OCI-LY7 (cell line): ENCODE data around the gene ART1.

ENCODE experiments used
- EZH2phosphoT487 ChIP-seq: fragments of 200-600 bp; sonication (generic); IDR thresholded peaks from 2 replicates; pipeline ENCODE4 v1.6.1; 2018; ENCODE audit warnings: low read depth, borderline replicate concordance, mild to moderate bottlenecking, mixed run types, antibody characterized with exemption, low read length, moderate library complexity, mixed read lengths
- TF ChIP-seq, protein P1 (sequence below): fragments of 200-600 bp; sonication (generic); conservative IDR thresholded peaks from 2 replicates; pipeline ENCODE4 v1.5.1; 2014; ENCODE audit warnings: mild to moderate bottlenecking, antibody characterized with exemption, low read length, moderate library complexity, mixed read lengths

DNA sequence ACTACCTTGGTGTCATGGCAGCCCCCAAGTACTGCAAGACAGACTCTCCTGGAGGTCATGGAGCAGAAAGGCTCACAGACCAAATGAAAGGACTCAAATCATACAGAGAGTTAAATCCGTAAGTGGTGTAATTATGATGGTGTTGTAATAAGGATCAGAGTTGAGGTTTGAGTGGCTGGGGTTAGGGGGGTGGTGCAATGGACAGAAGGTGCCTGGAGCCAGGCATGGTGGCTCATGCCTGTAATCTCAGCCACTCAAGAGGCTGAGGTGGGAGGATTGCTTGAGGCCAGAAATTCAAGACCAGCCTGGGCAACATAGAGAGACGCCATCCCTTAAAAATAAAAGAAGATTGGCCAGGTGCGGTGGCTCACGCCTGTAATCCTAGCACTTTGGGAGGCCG is 21.8 kb upstream of the ART1 start:
- TF ChIP-seq, protein P1, sequence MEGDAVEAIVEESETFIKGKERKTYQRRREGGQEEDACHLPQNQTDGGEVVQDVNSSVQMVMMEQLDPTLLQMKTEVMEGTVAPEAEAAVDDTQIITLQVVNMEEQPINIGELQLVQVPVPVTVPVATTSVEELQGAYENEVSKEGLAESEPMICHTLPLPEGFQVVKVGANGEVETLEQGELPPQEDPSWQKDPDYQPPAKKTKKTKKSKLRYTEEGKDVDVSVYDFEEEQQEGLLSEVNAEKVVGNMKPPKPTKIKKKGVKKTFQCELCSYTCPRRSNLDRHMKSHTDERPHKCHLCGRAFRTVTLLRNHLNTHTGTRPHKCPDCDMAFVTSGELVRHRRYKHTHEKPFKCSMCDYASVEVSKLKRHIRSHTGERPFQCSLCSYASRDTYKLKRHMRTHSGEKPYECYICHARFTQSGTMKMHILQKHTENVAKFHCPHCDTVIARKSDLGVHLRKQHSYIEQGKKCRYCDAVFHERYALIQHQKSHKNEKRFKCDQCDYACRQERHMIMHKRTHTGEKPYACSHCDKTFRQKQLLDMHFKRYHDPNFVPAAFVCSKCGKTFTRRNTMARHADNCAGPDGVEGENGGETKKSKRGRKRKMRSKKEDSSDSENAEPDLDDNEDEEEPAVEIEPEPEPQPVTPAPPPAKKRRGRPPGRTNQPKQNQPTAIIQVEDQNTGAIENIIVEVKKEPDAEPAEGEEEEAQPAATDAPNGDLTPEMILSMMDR, result no peak
- no peak for TF ChIP-seq EZH2phosphoT487
